HG03520 (cell line): Measurements from ENCODE around the gene CELA1.
"Not testable (repeated sequence)": the region's sequence is repeated elsewhere in the genome, so short reads cannot be mapped to it uniquely, and the experiment has no call there.

Experiments used
- ATAC-seq: cut with Tn5 transposase; IDR thresholded peaks from one replicate; pipeline ENCODE4 v1.9.1; 2021; ENCODE audit warnings: mild to moderate bottlenecking, moderate library complexity; ENCODE audit not compliant: unreplicated experiment

The CELA1 gene

GRCh38 chr12:51320695-51321320 lies 25.7 kb downstream of the CELA1 start:
- ATAC-seq: no peak

DNA sequence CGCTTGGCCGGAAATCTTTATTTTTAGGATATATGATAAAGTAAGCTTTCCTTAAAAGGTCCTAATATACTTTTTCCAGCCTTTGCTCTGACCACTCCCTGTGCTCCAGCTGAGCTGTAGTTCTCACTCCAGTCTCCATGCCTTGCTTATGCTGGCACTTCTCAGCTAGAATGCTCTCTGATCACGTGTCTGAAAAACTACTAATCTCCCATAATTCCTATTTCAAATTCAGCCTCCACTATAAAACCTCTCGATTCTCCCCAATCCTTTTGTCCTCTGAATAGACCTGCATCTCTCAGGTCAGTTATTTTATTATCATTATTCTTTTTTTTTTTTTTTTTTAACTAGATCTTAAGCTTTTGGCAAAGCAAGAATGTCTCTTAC lies 26.2 kb downstream of the CELA1 start:
- no peak for ATAC-seq

GRCh38 chr12:51318846-51319599 lies 27.5 kb downstream of the CELA1 start:
- ATAC-seq: no peak

DNA sequence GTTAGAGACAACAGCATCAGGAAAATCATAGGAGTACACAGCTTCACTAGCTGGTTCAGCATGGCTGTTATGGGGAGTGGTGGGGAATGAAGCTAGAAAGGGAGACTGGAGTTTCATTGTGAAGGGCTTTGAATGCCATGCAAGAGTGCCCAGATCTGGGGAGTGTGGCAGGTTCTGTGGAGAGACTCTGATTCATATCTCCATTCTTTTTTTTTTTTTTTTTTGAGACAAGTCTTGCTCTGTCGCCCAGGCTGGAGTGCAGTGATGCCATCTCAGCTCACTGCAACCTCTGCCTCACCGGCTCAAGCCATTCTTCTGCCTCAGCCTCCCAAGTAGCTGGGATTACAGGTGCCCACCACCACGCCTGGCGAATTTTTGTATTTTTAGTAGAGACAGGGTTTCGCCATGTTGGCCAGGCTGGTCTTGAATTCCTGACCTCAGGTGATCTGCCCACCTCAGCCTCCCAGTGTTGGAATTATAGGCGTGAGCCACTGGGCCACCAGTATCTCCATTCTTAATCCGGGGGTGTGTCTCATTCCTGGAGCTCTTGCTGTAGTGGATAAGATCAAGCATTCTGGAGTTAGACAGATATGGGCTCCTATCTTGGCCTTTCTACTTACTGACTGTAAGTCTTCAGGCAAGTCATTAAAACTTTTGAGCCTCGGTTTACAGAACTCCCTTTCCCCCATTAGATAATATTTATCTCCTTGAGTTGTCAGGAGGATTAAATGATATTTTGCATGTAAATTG lies 28.2 kb downstream of the CELA1 start:
- not testable (repeated sequence) for ATAC-seq

GRCh38 chr12:51311389-51311788 lies 35.1 kb downstream of the CELA1 start:
- no peak for ATAC-seq

GRCh38 chr12:51307655-51308593 lies 38.6 kb downstream of the CELA1 start:
- ATAC-seq: no peak

- no peak for ATAC-seq
Measured at GRCh38 chr12:51306507-51306906, 40.0 kb downstream of the CELA1 start.

DNA sequence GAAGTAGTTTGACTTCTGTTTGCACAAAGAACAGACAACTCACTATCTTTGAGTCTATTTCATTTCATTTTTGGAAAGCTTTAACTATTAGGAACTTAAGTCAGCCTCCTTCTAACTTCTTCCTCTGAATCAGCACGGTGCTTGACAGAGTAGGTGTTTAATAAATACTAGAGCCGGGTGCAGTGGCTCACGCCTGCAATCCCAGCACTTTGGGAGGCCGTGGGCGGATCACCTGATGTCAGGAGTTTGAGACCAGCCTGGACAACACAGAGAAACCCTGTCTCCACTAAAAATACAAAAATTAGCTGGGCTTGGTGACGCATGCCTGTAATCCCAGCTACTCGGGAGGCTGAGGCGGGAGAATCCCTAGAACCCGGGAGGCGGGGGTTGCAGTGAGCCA lies 45.7 kb downstream of the CELA1 start:
- not testable (repeated sequence) for ATAC-seq

DNA sequence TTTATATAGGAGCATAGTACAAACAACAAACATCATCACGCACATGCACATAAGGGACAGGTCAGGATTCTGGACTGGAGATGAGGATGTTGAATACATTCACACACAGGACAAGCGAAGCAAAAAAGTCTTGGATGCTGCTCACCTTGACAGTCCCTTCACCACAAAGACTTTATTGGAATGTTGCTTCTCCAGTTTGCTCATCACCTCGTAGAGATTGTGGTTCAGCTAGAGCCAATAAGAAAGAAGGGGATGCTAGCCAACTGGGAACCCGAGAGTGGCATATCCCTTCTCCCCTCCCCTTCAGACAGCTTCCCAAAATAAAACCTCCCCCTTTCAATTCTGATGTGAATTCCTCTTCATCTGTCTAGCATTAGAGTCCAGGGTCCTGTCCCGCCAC lies 50.8 kb downstream of the CELA1 start:
- ATAC-seq: no peak

GRCh38 chr12:51294097-51294496 lies 52.4 kb downstream of the CELA1 start:
- not testable (repeated sequence) for ATAC-seq

DNA sequence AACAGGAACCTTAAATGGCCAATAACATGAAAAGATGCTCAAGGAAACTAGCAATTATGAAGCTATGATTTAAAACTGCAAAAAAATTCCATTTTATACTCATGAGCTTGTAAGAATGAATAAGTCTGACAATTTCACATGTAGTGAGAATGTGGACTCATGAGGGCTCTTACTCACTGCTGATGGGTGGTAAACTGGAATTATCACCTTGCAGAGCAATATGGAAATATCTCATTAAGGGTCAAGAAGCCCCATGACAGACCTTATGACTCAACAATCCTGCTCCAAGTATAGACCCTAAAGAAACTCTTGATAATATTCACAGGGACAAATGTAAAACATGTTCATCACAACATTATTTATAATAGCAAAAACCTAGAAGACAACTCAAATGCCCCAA lies 52.8 kb downstream of the CELA1 start:
- ATAC-seq: no peak

GRCh38 chr12:51291603-51292513 lies 54.6 kb downstream of the CELA1 start:
- not testable (repeated sequence) for ATAC-seq

GRCh38 chr12:51285843-51286242 lies 60.6 kb downstream of the CELA1 start:
- no peak for ATAC-seq

DNA sequence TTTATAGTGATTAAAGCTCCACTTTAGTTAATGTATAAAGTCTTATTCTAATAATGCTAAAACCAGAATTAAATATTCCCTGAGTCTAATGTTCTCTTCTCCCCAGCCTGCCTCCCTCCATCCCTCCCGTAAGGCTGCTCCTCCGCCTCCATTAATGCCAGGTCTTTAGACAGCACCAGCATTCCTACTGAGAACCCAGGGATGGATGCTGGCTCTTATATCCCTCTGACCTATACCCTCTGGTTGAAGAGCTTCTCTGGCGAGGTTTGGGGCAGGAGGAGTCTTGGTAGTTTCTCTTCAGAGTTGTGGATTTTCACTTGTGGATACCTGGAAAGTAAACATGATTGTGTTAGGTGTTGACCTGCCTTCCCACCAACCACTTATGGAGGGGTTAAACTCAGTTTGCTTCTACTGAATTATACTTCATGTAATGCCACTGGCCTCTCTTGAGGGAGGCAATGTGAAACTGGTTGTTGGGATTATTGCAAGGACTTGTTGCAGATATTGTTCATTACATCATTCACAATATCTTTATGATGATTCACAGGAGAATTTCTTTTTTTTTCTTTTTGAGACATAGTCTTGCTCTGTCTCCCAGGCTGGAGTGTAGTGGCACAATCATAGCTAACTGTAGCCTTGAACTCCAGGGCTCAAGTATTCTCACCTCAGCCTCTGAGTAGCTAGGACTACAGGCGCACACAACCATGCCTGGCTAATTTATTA lies 65.1 kb downstream of the CELA1 start:
- ATAC-seq: no peak
